ENCODE results near the gene KATNB1. TPM values are rescaled to one million over a fixed set of nuclear protein-coding genes. Genes with fewer than 3 reads are reported as not detected.

The KATNB1 gene
- total RNA-seq, 1 donor from 2014 or later: 47.4 TPM

- H3K36me3 Mint-ChIP-seq (ENCODE audit: low read depth): peaks cover 3% of the 10 kb centered on the region
- TF ChIP-seq CTCF (conservative IDR thresholded peaks at IDR 0.05): no peak
- no peaks in the 10 kb centered on the region for H3K4me1 Mint-ChIP-seq
- H3K27ac Mint-ChIP-seq (ENCODE audit: unreplicated experiment): peak overlapping the region; percentile 88
- no peaks in the 10 kb centered on the region for H3K27me3 Mint-ChIP-seq (ENCODE audit: low read depth)
- no peak for DNase-seq (ENCODE audit: low read depth, low spot score)
- no peak overlapping the region for H3K4me3 Mint-ChIP-seq
- no peaks in the 10 kb centered on the region for H3K9me3 Mint-ChIP-seq
Observed at GRCh38 chr16:57761957-57762356, 26.4 kb downstream of the KATNB1 start.

- DNase-seq (ENCODE audit: low read depth, low spot score): no peak
- H3K4me1 Mint-ChIP-seq: no peaks in the 10 kb centered on the region
- no peaks in the 10 kb centered on the region for H3K27me3 Mint-ChIP-seq (ENCODE audit: low read depth)
- H3K36me3 Mint-ChIP-seq (ENCODE audit: low read depth): peaks cover 3% of the 10 kb centered on the region
- no peaks in the 10 kb centered on the region for H3K9me3 Mint-ChIP-seq
- H3K27ac Mint-ChIP-seq (ENCODE audit: unreplicated experiment): no peak overlapping the region
- no peak for TF ChIP-seq CTCF (conservative IDR thresholded peaks at IDR 0.05)
- H3K4me3 Mint-ChIP-seq: peak overlapping the region; percentile 27
Observed at GRCh38 chr16:57762365-57763040, 26.9 kb downstream of the KATNB1 start.

- H3K36me3 Mint-ChIP-seq (ENCODE audit: low read depth): peaks cover 3% of the 10 kb centered on the region
- H3K9me3 Mint-ChIP-seq: no peaks in the 10 kb centered on the region
- H3K4me1 Mint-ChIP-seq: no peaks in the 10 kb centered on the region
- peak overlapping the region; percentile 27 for H3K4me3 Mint-ChIP-seq
- no peak for TF ChIP-seq CTCF (conservative IDR thresholded peaks at IDR 0.05)
- no peak overlapping the region for H3K27ac Mint-ChIP-seq (ENCODE audit: unreplicated experiment)
- no peak for DNase-seq (ENCODE audit: low read depth, low spot score)
- no peaks in the 10 kb centered on the region for H3K27me3 Mint-ChIP-seq (ENCODE audit: low read depth)
Observed at GRCh38 chr16:57763285-57764005, 27.9 kb downstream of the KATNB1 start.

- no peaks in the 10 kb centered on the region for H3K9me3 Mint-ChIP-seq
- no peaks in the 10 kb centered on the region for H3K27me3 Mint-ChIP-seq (ENCODE audit: low read depth)
- H3K4me1 Mint-ChIP-seq: no peaks in the 10 kb centered on the region
- no peak for DNase-seq (ENCODE audit: low read depth, low spot score)
- H3K36me3 Mint-ChIP-seq (ENCODE audit: low read depth): peaks cover 3% of the 10 kb centered on the region
- TF ChIP-seq CTCF (conservative IDR thresholded peaks at IDR 0.05): no peak
- H3K27ac Mint-ChIP-seq (ENCODE audit: unreplicated experiment): no peak overlapping the region
- no peak overlapping the region for H3K4me3 Mint-ChIP-seq
Observed at GRCh38 chr16:57764006-57764340, 28.4 kb downstream of the KATNB1 start.

GRCh38 chr16:57764341-57765159 lies 29.0 kb downstream of the KATNB1 start:
- H3K27me3 Mint-ChIP-seq (ENCODE audit: low read depth): no peaks in the 10 kb centered on the region
- DNase-seq (ENCODE audit: low read depth, low spot score): no peak
- H3K36me3 Mint-ChIP-seq (ENCODE audit: low read depth): peaks cover 3% of the 10 kb centered on the region
- no peaks in the 10 kb centered on the region for H3K9me3 Mint-ChIP-seq
- peak overlapping the region; percentile 43 for H3K27ac Mint-ChIP-seq (ENCODE audit: unreplicated experiment)
- no peak for TF ChIP-seq CTCF (conservative IDR thresholded peaks at IDR 0.05)
- no peak overlapping the region for H3K4me3 Mint-ChIP-seq
- H3K4me1 Mint-ChIP-seq: no peaks in the 10 kb centered on the region
